Esophagus squamous epithelium (tissue), 5 donors: ENCODE results near the gene CSF2RB. TPM values are rescaled to one million over a fixed set of nuclear protein-coding genes. Genes with fewer than 3 reads are reported as not detected.

Source experiments
- DNase-seq: peaks from one replicate; lab custom pipeline; 2025; lab: John Stamatoyannopoulos, UW
- H3K27ac ChIP-seq, 4 donors: fragments of 200-600 bp; sonication (generic); one replicate each; pipeline ENCODE4 v1.5.1; 2016 to 2019; ENCODE audit warnings: mild to moderate bottlenecking in 1 of 4
- H3K27me3 ChIP-seq, 4 donors: fragments of 200-600 bp; sonication (generic); 1 replicate in 3 of 4; 2 replicates in 1 of 4; pipeline versions ENCODE4 v1.5.1 to v1.6.0; 2017 to 2021; ENCODE audit warnings: antibody characterized with exemption in 1 of 4
- H3K36me3 ChIP-seq, 3 donors: fragments of 200-600 bp; sonication (generic); one replicate each; pipeline ENCODE4 v1.5.1; 2016 to 2019
- H3K4me1 ChIP-seq, 3 donors: fragments of 200-600 bp; sonication (generic); one replicate each; pipeline ENCODE4 v1.5.1; 2017 to 2019
- H3K4me3 ChIP-seq, 4 donors: fragments of 200-600 bp; sonication (generic); 1 replicate in 3 of 4; 2 replicates in 1 of 4; pipeline ENCODE4 v1.5.1; 2016 to 2019; ENCODE audit warnings: mild to moderate bottlenecking in 2 of 4, moderate library complexity in 1 of 4
- H3K9me3 ChIP-seq, 3 donors: fragments of 200-600 bp; sonication (generic); one replicate each; pipeline ENCODE4 v1.5.1; 2016 to 2019
- CTCF ChIP-seq, 6 experiments: fragments of 450-650 bp in 4 of 6; fragments of 200-600 bp in 2 of 6; sonication (generic) in 2 of 6; IDR thresholded peaks; one replicate each; pipeline ENCODE4 v1.5.1; 2016 to 2019; ENCODE audit warnings: antibody characterized with exemption in 6 of 6, mild to moderate bottlenecking in 4 of 6, moderate library complexity in 4 of 6
- POLR2A ChIP-seq, 4 donors: fragments of 450-650 bp; IDR thresholded peaks; one replicate each; pipeline ENCODE4 v1.6.1; 2017; ENCODE audit warnings: antibody characterized with exemption in 4 of 4, mild to moderate bottlenecking in 4 of 4, moderate library complexity in 3 of 4
- WGBS, 2 donors: methylation state at CpG; one replicate each; pipeline ENCODE4 v1.1.5; 2018; 5-methylcytosine and 5-hydroxymethylcytosine counted together
- intact Hi-C: fragments of 100-400 bp; cut with DNase I; formaldehyde crosslinking; loops from one replicate; pipeline ENCODE4 v1.15.0; 2022
- total RNA-seq, 4 donors: library from RNA; depleted of rRNA; stranded (reverse); fragments of >200 nt; gene quantifications; one replicate each; pipeline ENCODE4 v1.1.0, GENCODE V29; 2016
- donor health status: DM: yes; HTN: yes; CAD: no.

Gene CSF2RB
- total RNA-seq, 4 donors from 2014 or later = 1.5 to 6.1 (median 2.9) TPM

DNA sequence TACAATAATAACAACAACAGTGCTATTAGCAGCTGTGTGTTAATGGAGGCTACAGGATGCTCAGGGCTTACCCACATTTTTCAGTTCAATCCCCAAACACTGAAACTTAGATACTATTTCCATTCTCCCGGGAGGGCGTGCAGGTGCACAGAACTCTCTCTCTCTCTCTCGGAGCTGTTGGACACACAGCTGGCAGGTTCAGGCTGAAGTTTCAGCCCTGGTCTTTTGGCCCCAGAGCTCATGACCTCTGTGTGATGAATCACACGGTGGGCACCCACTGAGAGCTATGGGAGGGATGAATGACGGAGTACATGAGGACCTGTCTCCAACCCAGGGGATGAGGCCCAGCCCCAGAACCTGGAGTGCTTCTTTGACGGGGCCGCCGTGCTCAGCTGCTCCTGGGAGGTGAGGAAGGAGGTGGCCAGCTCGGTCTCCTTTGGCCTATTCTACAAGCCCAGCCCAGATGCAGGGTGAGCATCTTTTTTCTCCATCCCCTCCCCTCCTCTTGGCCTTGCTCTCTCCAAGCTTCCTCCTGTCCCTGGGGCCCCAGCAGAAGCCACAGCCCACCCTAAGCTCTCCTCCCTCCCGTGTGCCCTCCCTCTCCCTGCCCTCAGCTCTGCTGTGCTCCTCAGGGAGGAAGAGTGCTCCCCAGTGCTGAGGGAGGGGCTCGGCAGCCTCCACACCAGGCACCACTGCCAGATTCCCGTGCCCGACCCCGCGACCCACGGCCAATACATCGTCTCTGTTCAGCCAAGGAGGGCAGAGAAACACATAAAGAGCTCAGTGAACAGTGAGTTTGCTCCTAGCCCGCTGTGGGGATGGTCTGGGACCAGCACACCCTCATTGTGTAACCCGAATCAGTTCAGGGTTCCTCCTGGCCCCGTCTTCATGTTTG, 16.9 kb downstream of the CSF2RB start:
- no peak for DNase-seq
- intact Hi-C loops = no loop called here
- Histone ChIP-seq H3K4me3 (no peak overlapping the region), H3K4me1 (peaks cover 0 to 4% (median 0%) of the 10 kb centered on the region in 3 donors), H3K27ac (no peak overlapping the region), H3K9me3 (no peaks in the 10 kb centered on the region), H3K27me3 (peaks cover 0 to 26% (median 0%) of the 10 kb centered on the region in 4 donors), H3K36me3 (peaks cover 0 to 4% (median 0%) of the 10 kb centered on the region in 3 donors)
- 78% methylated on average over 7 to 15 of the region's 20 CpGs for WGBS, 2 donors
- TF ChIP-seq CTCF (IDR thresholded peaks at IDR 0.05) (no peak), POLR2A (IDR thresholded peaks at IDR 0.05) (no peak)

GRCh38 chr22:36931446-36931845, 18.0 kb downstream of the CSF2RB start:
- Histone ChIP-seq H3K9me3 (no peaks in the 10 kb centered on the region), H3K27me3 (peaks cover 0 to 26% (median 0%) of the 10 kb centered on the region in 4 donors), H3K27ac (no peak overlapping the region), H3K4me1 (peaks cover 0 to 4% (median 0%) of the 10 kb centered on the region in 3 donors), H3K4me3 (no peak overlapping the region), H3K36me3 (peaks cover 0 to 4% (median 0%) of the 10 kb centered on the region in 3 donors)
- no peak for DNase-seq
- TF ChIP-seq CTCF (IDR thresholded peaks at IDR 0.05) = no peak
- no peak for TF ChIP-seq POLR2A (IDR thresholded peaks at IDR 0.05)
- 69 to 89% methylated on average over 2 of the region's 2 CpGs for WGBS, 2 donors
- intact Hi-C loops = no loop called here

DNA sequence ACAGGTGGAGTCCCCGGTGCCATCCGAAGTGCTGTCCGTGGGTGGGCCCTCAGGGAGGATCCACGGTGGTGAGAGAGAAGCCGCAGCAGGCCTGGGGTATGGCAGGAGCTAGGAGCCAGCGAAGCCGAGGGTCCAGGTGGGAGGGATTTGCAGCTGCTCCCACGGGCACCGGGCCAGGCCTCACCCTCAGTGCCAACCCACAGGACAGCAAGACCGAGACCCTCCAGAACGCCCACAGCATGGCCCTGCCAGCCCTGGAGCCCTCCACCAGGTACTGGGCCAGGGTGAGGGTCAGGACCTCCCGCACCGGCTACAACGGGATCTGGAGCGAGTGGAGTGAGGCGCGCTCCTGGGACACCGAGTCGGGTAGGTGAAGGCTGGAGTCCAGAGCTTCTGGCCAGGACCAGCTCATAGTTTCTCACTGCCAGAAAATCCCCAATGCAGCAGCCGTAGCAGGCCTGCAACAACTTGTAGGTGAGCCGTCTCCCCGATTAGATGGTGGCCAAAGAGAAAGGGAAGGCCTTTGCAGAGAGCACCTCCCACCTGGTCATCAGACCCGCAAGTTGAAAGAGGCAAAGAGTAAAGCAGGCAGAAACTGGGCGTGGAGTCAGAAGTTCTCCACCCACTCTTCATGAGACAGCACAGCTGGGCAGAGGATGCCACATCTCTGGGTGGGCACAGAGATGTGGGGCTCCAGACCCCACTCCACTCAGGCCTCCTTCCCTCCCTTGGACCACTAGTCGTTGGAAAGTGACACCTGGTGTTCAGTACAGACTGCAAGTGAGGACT, 20.4 kb downstream of the CSF2RB start:
- intact Hi-C loops = no loop called here
- no peak overlapping the region for H3K4me3 ChIP-seq
- 49 to 79% methylated on average over 13 to 17 of the region's 25 CpGs for WGBS, 2 donors
- peaks cover 0 to 4% (median 0%) of the 10 kb centered on the region in 3 donors for H3K4me1 ChIP-seq
- no peaks in the 10 kb centered on the region for H3K9me3 ChIP-seq
- DNase-seq = no peak
- peaks cover 0 to 4% (median 0%) of the 10 kb centered on the region in 3 donors for H3K36me3 ChIP-seq
- TF ChIP-seq CTCF (IDR thresholded peaks at IDR 0.05) = no peak
- no peak for TF ChIP-seq POLR2A (IDR thresholded peaks at IDR 0.05)
- H3K27me3 ChIP-seq = peaks cover 0 to 8% (median 0%) of the 10 kb centered on the region in 4 donors
- no peak overlapping the region for H3K27ac ChIP-seq

- Histone ChIP-seq H3K4me1 (peaks cover 0 to 4% (median 0%) of the 10 kb centered on the region in 3 donors), H3K9me3 (no peaks in the 10 kb centered on the region), H3K36me3 (peaks cover 0 to 4% (median 0%) of the 10 kb centered on the region in 3 donors), H3K27ac (no peak overlapping the region), H3K27me3 (peaks cover 0 to 2% (median 0%) of the 10 kb centered on the region in 4 donors), H3K4me3 (no peak overlapping the region)
- TF ChIP-seq CTCF (IDR thresholded peaks at IDR 0.05) (no peak), POLR2A (IDR thresholded peaks at IDR 0.05) (no peak)
- DNase-seq = no peak
- WGBS, 2 donors = 82 to 94% methylated on average over 4 to 7 of the region's 10 CpGs
- intact Hi-C loops = no loop called here
These were observed 21.2 kb downstream of the CSF2RB start for GRCh38 chr22:36934418-36935312.
